Type B pancreatic cell (in vitro differentiated cells): Measurements from ENCODE around the gene ABCC10. TPM values are rescaled to one million over a fixed set of nuclear protein-coding genes. Genes with fewer than 3 reads are reported as not detected.

ENCODE experiments used
- DNase-seq: peaks from one replicate; pipeline ENCODE4 v3.0.0; 2021; ENCODE audit warnings: mixed read lengths; ENCODE audit not compliant: unreplicated experiment; ENCODE audit errors: extremely low spot score
- H3K27ac Mint-ChIP-seq: 2 replicates; pipeline ENCODE4 v1.8.0; 2021; ENCODE audit warnings: mild to moderate bottlenecking, mixed read lengths
- H3K27me3 Mint-ChIP-seq: 2 replicates; pipeline ENCODE4 v1.8.0; 2021; ENCODE audit warnings: mixed read lengths
- H3K36me3 Mint-ChIP-seq: 2 replicates; pipeline ENCODE4 v1.8.0; 2021; ENCODE audit warnings: mixed read lengths
- H3K4me1 Mint-ChIP-seq: one replicate; pipeline ENCODE4 v1.8.0; 2021; ENCODE audit warnings: mixed read lengths; ENCODE audit not compliant: unreplicated experiment
- H3K4me3 Mint-ChIP-seq: 2 replicates; pipeline ENCODE4 v1.8.0; 2021; ENCODE audit warnings: mild to moderate bottlenecking, mixed read lengths
- H3K9me3 Mint-ChIP-seq: 2 replicates; pipeline ENCODE4 v1.8.0; 2021; ENCODE audit warnings: mixed read lengths
- total RNA-seq: library from RNA; stranded (reverse); gene quantifications from 2 replicates; pipeline ENCODE4 v1.2.1, GENCODE V29; 2021; ENCODE audit warnings: low replicate concordance
- TF ChIP-seq, protein P1 (sequence below): fragments of 200-600 bp; sonication (generic); conservative IDR thresholded peaks from 2 replicates; pipeline ENCODE4 v1.5.0; 2021; ENCODE audit warnings: antibody characterized with exemption, mild to moderate bottlenecking

ABCC10 gene
- total RNA-seq, 1 donor from 2014 or later, result 46.5 TPM

- Mint-ChIP-seq H3K27ac (peak overlapping the region; percentile 53), H3K4me3 (peak overlapping the region; percentile 58), H3K36me3 (peaks cover 4% of the 10 kb centered on the region), H3K4me1 (peaks cover 49% of the 10 kb centered on the region), H3K9me3 (no peaks in the 10 kb centered on the region), H3K27me3 (no peaks in the 10 kb centered on the region)
- no peak for DNase-seq
- TF ChIP-seq, protein P1, sequence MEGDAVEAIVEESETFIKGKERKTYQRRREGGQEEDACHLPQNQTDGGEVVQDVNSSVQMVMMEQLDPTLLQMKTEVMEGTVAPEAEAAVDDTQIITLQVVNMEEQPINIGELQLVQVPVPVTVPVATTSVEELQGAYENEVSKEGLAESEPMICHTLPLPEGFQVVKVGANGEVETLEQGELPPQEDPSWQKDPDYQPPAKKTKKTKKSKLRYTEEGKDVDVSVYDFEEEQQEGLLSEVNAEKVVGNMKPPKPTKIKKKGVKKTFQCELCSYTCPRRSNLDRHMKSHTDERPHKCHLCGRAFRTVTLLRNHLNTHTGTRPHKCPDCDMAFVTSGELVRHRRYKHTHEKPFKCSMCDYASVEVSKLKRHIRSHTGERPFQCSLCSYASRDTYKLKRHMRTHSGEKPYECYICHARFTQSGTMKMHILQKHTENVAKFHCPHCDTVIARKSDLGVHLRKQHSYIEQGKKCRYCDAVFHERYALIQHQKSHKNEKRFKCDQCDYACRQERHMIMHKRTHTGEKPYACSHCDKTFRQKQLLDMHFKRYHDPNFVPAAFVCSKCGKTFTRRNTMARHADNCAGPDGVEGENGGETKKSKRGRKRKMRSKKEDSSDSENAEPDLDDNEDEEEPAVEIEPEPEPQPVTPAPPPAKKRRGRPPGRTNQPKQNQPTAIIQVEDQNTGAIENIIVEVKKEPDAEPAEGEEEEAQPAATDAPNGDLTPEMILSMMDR, result no peak
Observed at GRCh38 chr6:43481591-43482236, 54.4 kb downstream of the ABCC10 start.

DNA sequence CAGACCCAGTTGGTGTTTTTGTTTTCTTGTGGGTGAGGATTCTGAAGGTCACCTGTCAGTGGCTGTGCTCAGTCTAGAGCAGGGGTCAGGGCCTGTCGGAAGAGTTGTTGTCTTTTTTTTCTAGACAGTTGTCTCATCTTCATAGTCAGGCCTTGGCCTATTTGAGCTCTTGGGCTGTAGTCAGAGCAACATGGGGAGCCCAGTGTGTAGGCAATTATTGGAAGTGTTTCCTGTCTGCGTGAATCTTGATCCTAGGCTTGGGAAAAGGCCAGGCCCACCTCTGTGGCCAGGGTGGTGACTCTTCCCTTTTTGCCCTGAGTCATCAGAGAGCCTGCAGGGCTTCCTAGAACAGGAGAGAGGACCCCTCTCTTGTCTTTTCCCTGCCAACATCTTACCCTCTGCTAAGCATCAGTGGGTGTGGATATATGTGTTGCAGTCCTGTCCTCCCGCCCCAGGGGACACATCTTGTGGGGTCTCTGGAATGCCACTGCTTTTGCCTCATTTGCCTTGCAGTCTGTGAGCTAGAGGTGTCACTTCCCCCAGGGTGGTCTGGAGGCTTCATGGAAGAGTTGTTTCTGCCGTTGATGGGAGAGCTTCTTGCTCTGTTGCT is 61.4 kb downstream of the ABCC10 start:
- H3K27me3 Mint-ChIP-seq, result no peaks in the 10 kb centered on the region

DNA sequence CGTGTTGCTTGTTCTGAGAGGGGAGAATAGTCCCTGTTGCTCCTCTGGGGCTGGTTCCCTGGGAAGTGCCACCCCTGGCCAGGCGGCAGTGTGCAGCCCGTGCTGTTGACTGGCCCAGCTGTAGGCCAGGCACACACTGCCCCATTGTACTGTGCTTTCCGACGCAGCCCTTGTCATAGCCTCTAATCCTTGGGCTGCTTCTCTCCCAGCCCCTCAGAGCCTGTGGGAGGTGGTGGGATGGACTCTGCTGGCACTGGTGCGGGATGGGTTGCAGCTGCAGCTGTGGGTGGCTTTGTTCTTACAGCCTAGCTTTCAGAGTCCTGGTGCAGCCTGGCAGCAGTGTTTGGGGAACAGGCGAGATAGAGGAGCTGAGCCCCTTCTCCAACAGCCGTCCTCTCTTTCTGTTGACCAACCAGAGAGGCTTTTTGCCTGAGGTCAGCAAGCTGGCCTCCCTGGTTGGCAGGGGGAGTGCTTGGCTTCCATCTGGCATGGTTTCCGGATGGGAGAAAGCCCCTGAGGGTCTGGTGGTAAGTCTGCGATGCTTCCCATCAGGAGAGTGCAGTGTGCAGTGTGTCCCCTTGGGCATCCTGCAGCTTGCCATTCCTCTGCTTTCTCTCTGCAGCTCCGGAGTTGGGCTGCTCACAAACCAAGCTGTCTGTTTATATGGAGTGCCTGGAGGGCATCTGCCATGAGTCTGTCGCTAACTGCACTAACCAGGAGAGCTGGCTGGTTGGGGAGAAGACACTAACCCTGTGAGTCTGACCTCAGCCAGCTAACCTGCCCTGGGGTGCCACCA is 62.1 kb downstream of the ABCC10 start:
- Mint-ChIP-seq H3K4me1 (peaks cover 29% of the 10 kb centered on the region), H3K27me3 (no peaks in the 10 kb centered on the region), H3K36me3 (no peaks in the 10 kb centered on the region), H3K27ac (no peak overlapping the region), H3K9me3 (no peaks in the 10 kb centered on the region), H3K4me3 (no peak overlapping the region)
- DNase-seq, result no peak
- TF ChIP-seq, protein P1, result no peak

More for the DNA sequence above, 61.4 kb downstream of the ABCC10 start:
- Mint-ChIP-seq H3K4me3 (no peak overlapping the region), H3K36me3 (no peaks in the 10 kb centered on the region), H3K9me3 (no peaks in the 10 kb centered on the region), H3K4me1 (peaks cover 24% of the 10 kb centered on the region), H3K27ac (no peak overlapping the region)
- TF ChIP-seq, protein P1, result no peak
- no peak for DNase-seq

DNA sequence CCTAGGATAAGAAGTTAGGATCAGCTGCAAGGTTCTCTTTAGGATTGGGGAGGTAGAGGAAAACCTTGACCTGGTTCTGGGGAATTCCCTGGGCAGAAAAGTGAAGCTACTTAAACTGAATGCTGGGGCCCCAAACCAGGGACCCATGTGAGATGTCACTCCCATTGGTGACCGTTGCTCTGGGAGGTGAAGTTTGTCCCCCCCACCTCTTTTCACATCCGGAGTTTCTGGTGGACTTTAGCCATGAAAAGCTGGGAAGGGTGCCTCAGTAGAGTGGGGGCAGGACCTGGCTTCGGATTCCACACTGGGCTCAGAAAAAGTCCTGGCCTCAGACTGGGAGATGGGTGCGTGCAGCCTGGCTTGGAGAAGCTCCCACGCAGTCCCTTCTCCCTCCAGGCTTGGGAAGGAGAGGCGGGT is 63.2 kb downstream of the ABCC10 start:
- Mint-ChIP-seq H3K36me3 (no peaks in the 10 kb centered on the region), H3K9me3 (no peaks in the 10 kb centered on the region), H3K4me3 (no peak overlapping the region), H3K27ac (no peak overlapping the region), H3K4me1 (peaks cover 34% of the 10 kb centered on the region), H3K27me3 (no peaks in the 10 kb centered on the region)
- TF ChIP-seq, protein P1, result no peak
- no peak for DNase-seq

GRCh38 chr6:43491750-43492661 is 64.7 kb downstream of the ABCC10 start:
- TF ChIP-seq, protein P1, result no peak
- Mint-ChIP-seq H3K4me1 (peaks cover 37% of the 10 kb centered on the region), H3K36me3 (no peaks in the 10 kb centered on the region), H3K27me3 (no peaks in the 10 kb centered on the region), H3K27ac (no peak overlapping the region), H3K9me3 (no peaks in the 10 kb centered on the region), H3K4me3 (no peak overlapping the region)
- no peak for DNase-seq
